K562 (cell line): ENCODE results near the gene RHEBL1. TPM values are rescaled to one million over a fixed set of nuclear protein-coding genes. Genes with fewer than 3 reads are reported as not detected.
A peak's percentile ranks its signal among the peaks of the same experiment; 100 is the strongest.

Experiments
- BRD4 ChIP-seq: fragments of 200-600 bp; sonication (generic); IDR thresholded peaks from 2 replicates; pipeline ENCODE4 v1.6.1; 2017; ENCODE audit warnings: inconsistent platforms
- C11orf30 ChIP-seq: fragments of 450-650 bp; IDR thresholded peaks from 2 replicates; pipeline ENCODE4 v1.6.1; 2016; ENCODE audit warnings: low read depth, mild to moderate bottlenecking
- CBX5 ChIP-seq: IDR thresholded peaks from 2 replicates; pipeline ENCODE4 v1.6.1; 2014; ENCODE audit warnings: low read depth, borderline replicate concordance
- ELF4 ChIP-seq: fragments of 450-650 bp; formaldehyde crosslinking; IDR thresholded peaks from 2 replicates; pipeline ENCODE4 v1.4.0; 2022; ENCODE audit warnings: missing genetic modification characterization
- ERF ChIP-seq: fragments of 450-650 bp; formaldehyde crosslinking; IDR thresholded peaks from 2 replicates; pipeline ENCODE4 v1.4.0; 2020; ENCODE audit warnings: mild to moderate bottlenecking, mixed read lengths
- FOXK1 ChIP-seq: sonication (generic); formaldehyde crosslinking; IDR thresholded peaks from 2 replicates; pipeline ENCODE4 v1.8.0; 2022; ENCODE audit warnings: missing genetic modification reagents, mild to moderate bottlenecking, borderline replicate concordance
- IRF1 ChIP-seq: sonication (generic); formaldehyde crosslinking; IDR thresholded peaks from 2 replicates; pipeline ENCODE4 v1.8.0; 2022; ENCODE audit warnings: missing genetic modification reagents, mild to moderate bottlenecking, borderline replicate concordance
- KDM5B ChIP-seq: fragments of 200-600 bp; sonication (generic); IDR thresholded peaks from 2 replicates; pipeline ENCODE4 v1.6.1; 2012; ENCODE audit warnings: low read depth, mild to moderate bottlenecking, moderate library complexity, low read length, control low read depth, inconsistent platforms; ENCODE audit not compliant: insufficient replicate concordance
- LEF1 ChIP-seq: fragments of 450-650 bp; IDR thresholded peaks from 2 replicates; pipeline ENCODE4 v1.6.1; 2016; ENCODE audit warnings: mild to moderate bottlenecking
- PCBP1 ChIP-seq: fragments of 200-400 bp; formaldehyde crosslinking; IDR thresholded peaks from 2 replicates; pipeline ENCODE4 v1.6.1; 2018; ENCODE audit warnings: mild to moderate bottlenecking, low read depth, low read length; ENCODE audit not compliant: poor library complexity, severe bottlenecking
- PKNOX1 ChIP-seq: fragments of 450-650 bp; IDR thresholded peaks from 2 replicates; pipeline ENCODE4 v1.6.1; 2016
- SREBF2 ChIP-seq: sonication (generic); formaldehyde crosslinking; IDR thresholded peaks from 2 replicates; pipeline ENCODE4 v1.4.0; 2020; ENCODE audit warnings: mild to moderate bottlenecking, missing genetic modification reagents
- TAF1 ChIP-seq: IDR thresholded peaks from 2 replicates; pipeline ENCODE4 v1.6.1; 2011; ENCODE audit warnings: mild to moderate bottlenecking, low read length, moderate library complexity; ENCODE audit not compliant: insufficient read depth, control insufficient read depth, severe bottlenecking; ENCODE audit errors: extremely low read depth
- ZNF57 ChIP-seq: fragments of 450-650 bp; formaldehyde crosslinking; IDR thresholded peaks from 2 replicates; pipeline ENCODE4 v1.4.0; 2020; ENCODE audit warnings: mild to moderate bottlenecking, moderate library complexity
- ZNF592 ChIP-seq: fragments of 450-650 bp; IDR thresholded peaks from 2 replicates; pipeline ENCODE4 v1.6.1; 2017; ENCODE audit warnings: antibody characterized with exemption, mild to moderate bottlenecking
- ZNF77 ChIP-seq: fragments of 250-450 bp; sonication (Bioruptor Pico); IDR thresholded peaks from 2 replicates; pipeline ENCODE4 v1.5.0; 2020
- polyA plus RNA-seq, 8 experiments: library from polyadenylated mRNA; depleted of rRNA in 4 of 8; stranded (reverse) in 5 of 8; unstranded in 3 of 8; fragments of >200 nt; fragmentation: Nextera tagmentation in 2 of 8; fragmentation: Illumina TruSeq in 1 of 8; extraction: Ambion mirVana in 2 of 8; extraction: Trizol in 1 of 8; gene quantifications; 2 replicates each; pipeline versions ENCODE4 v1.2.1 to v1.2.3, GENCODE V29; 2011 to 2014; ENCODE audit warnings: inconsistent platforms in 1 of 8, missing spikeins in 1 of 8
- total RNA-seq, 7 experiments: library from RNA; depleted of rRNA in 6 of 7; stranded (reverse); fragments of >200 nt in 6 of 7; fragmentation: Illumina TruSeq in 2 of 7; extraction: Trizol in 2 of 7; gene quantifications; 2 replicates each; pipeline versions ENCODE4 v1.2.1 to v1.2.3, GENCODE V29; 2011 to 2021; ENCODE audit warnings: low replicate concordance in 1 of 7
- TF ChIP-seq, protein P1 (sequence below): sonication (generic); formaldehyde crosslinking; IDR thresholded peaks from 2 replicates; pipeline ENCODE4 v1.8.0; 2023; ENCODE audit warnings: mild to moderate bottlenecking, missing genetic modification reagents

Gene RHEBL1
- total and polyA plus RNA-seq, 9 of the 15 experiments (the other 6 are each of a cell fraction or from before 2014, with no cell fraction given), result 4.3 to 36.1 (median 8.2) TPM

- TF ChIP-seq IRF1 (CRISPR knock-in tag) (no peak), LEF1 (peak; percentile 76), BRD4 (0 out of 2 replicates have a peak, but pooled peaks have one; percentile 95), ERF (CRISPR knock-in tag) (no peak), ZNF592 (peak; percentile 56), PKNOX1 (no peak), SREBF2 (no peak), FOXK1 (peak; percentile 6; the same call in 1 of the 2 replicates), ZNF57 (CRISPR knock-in tag) (0 out of 2 replicates have a peak, but pooled peaks have one; percentile 4), ZNF77 (CRISPR knock-in tag) (no peak), KDM5B (peak; percentile 41), C11orf30 (peak; percentile 94), TAF1 (peak; percentile 97), ELF4 (CRISPR knock-in tag) (no peak; the same call in 1 of the 2 replicates), PCBP1 (peak; percentile 99), CBX5 (no peak)
- TF ChIP-seq, protein P1, sequence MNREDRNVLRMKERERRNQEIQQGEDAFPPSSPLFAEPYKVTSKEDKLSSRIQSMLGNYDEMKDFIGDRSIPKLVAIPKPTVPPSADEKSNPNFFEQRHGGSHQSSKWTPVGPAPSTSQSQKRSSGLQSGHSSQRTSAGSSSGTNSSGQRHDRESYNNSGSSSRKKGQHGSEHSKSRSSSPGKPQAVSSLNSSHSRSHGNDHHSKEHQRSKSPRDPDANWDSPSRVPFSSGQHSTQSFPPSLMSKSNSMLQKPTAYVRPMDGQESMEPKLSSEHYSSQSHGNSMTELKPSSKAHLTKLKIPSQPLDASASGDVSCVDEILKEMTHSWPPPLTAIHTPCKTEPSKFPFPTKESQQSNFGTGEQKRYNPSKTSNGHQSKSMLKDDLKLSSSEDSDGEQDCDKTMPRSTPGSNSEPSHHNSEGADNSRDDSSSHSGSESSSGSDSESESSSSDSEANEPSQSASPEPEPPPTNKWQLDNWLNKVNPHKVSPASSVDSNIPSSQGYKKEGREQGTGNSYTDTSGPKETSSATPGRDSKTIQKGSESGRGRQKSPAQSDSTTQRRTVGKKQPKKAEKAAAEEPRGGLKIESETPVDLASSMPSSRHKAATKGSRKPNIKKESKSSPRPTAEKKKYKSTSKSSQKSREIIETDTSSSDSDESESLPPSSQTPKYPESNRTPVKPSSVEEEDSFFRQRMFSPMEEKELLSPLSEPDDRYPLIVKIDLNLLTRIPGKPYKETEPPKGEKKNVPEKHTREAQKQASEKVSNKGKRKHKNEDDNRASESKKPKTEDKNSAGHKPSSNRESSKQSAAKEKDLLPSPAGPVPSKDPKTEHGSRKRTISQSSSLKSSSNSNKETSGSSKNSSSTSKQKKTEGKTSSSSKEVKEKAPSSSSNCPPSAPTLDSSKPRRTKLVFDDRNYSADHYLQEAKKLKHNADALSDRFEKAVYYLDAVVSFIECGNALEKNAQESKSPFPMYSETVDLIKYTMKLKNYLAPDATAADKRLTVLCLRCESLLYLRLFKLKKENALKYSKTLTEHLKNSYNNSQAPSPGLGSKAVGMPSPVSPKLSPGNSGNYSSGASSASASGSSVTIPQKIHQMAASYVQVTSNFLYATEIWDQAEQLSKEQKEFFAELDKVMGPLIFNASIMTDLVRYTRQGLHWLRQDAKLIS, result peak; percentile 70
Measured at GRCh38 chr12:49060237-49061156, 9.3 kb downstream of the RHEBL1 start, which contains the start of gene KMT2D (continued).
